Measurements from ENCODE around the gene LIPA.

- TF ChIP-seq CBFB (CRISPR knock-in tag; IDR thresholded peaks at IDR 0.05; ENCODE audit: low read depth), result no peak
- no peak for TF ChIP-seq TCF7 (CRISPR knock-in tag; IDR thresholded peaks at IDR 0.05; ENCODE audit: low read depth)
- no peak for TF ChIP-seq CREM (CRISPR knock-in tag; IDR thresholded peaks at IDR 0.05)
- no peak for TF ChIP-seq ZNF416 (CRISPR knock-in tag; IDR thresholded peaks at IDR 0.05)
- TF ChIP-seq MAX (CRISPR knock-in tag; IDR thresholded peaks at IDR 0.05), result no peak
- no peak for TF ChIP-seq NFATC4 (CRISPR knock-in tag; IDR thresholded peaks at IDR 0.05)
Observed at GRCh38 chr10:89203237-89203636, 48.3 kb downstream of the LIPA start.
